AG10803 (cell line): ENCODE data around the gene TMEM132D.

ENCODE experiments used
- DNase-seq: peaks from one replicate; pipeline ENCODE4 v3.0.0; 2010; ENCODE audit warnings: low read depth
- H3K4me3 ChIP-seq: 2 replicates; pipeline ENCODE4 v1.5.1; 2011; ENCODE audit warnings: mild to moderate bottlenecking, low read length, control low read depth
- CTCF ChIP-seq: conservative IDR thresholded peaks from 2 replicates; pipeline ENCODE4 v1.5.1; 2011; ENCODE audit warnings: mild to moderate bottlenecking, low read length, control low read depth, inconsistent platforms

The TMEM132D gene

GRCh38 chr12:129523621-129524020 is 380.2 kb downstream of the TMEM132D start:
- no peak for DNase-seq
- no peak overlapping the region for H3K4me3 ChIP-seq
- no peak for TF ChIP-seq CTCF

- TF ChIP-seq CTCF: no peak
These were observed 383.1 kb downstream of the TMEM132D start for GRCh38 chr12:129520739-129521138.

GRCh38 chr12:129503802-129504201 is 400.0 kb downstream of the TMEM132D start:
- no peak for DNase-seq
- no peak for TF ChIP-seq CTCF
- H3K4me3 ChIP-seq: no peak overlapping the region

More at GRCh38 chr12:129520739-129521138, 383.1 kb downstream of the TMEM132D start:
- DNase-seq: no peak
- no peak overlapping the region for H3K4me3 ChIP-seq

- no peak for TF ChIP-seq CTCF
- DNase-seq: no peak
- no peak overlapping the region for H3K4me3 ChIP-seq
These were observed 407.6 kb downstream of the TMEM132D start for GRCh38 chr12:129496226-129496625.

- H3K4me3 ChIP-seq: no peak overlapping the region
- TF ChIP-seq CTCF: no peak
- no peak for DNase-seq
These were observed 409.1 kb downstream of the TMEM132D start for GRCh38 chr12:129494766-129495165.

GRCh38 chr12:129494260-129494659 is 409.6 kb downstream of the TMEM132D start:
- no peak for TF ChIP-seq CTCF
- DNase-seq: no peak
- no peak overlapping the region for H3K4me3 ChIP-seq

- DNase-seq: no peak
- H3K4me3 ChIP-seq: no peak overlapping the region
- TF ChIP-seq CTCF: no peak
These were observed 414.6 kb downstream of the TMEM132D start for GRCh38 chr12:129489100-129489676.
